Smooth muscle cell (in vitro differentiated cells): Measurements from ENCODE around the gene MTMR3. TPM values are rescaled to one million over a fixed set of nuclear protein-coding genes. Genes with fewer than 3 reads are reported as not detected.

Experiments used
- DNase-seq: peaks from one replicate; lab custom pipeline; 2025; ENCODE audit not compliant: unreplicated experiment; lab: John Stamatoyannopoulos, UW
- H2AFZ ChIP-seq: fragments of 200-600 bp; sonication (generic); 2 replicates; pipeline ENCODE4 v1.6.0; 2016; ENCODE audit warnings: antibody characterized with exemption, low read depth, mild to moderate bottlenecking
- H3F3A ChIP-seq: fragments of 200-600 bp; sonication (generic); 2 replicates; pipeline ENCODE4 v1.6.0; 2017; ENCODE audit warnings: antibody characterized with exemption, low read depth
- H3K27ac ChIP-seq: fragments of 200-600 bp; sonication (generic); 2 replicates; pipeline ENCODE4 v1.5.1; 2016; ENCODE audit warnings: low read depth, mild to moderate bottlenecking
- H3K27me3 ChIP-seq: fragments of 200-600 bp; sonication (generic); 2 replicates; pipeline ENCODE4 v1.6.1; 2016; ENCODE audit warnings: low read depth, mild to moderate bottlenecking
- H3K36me3 ChIP-seq: fragments of 200-600 bp; sonication (generic); 2 replicates; pipeline ENCODE4 v1.5.1; 2016; ENCODE audit warnings: low read depth
- H3K4me1 ChIP-seq: fragments of 200-600 bp; sonication (generic); 2 replicates; pipeline ENCODE4 v1.5.1; 2016; ENCODE audit warnings: low read depth
- H3K4me2 ChIP-seq: fragments of 200-600 bp; sonication (generic); 2 replicates; pipeline ENCODE4 v1.6.0; 2016; ENCODE audit warnings: mild to moderate bottlenecking
- H3K4me3 ChIP-seq: fragments of 200-600 bp; sonication (generic); 2 replicates; pipeline ENCODE4 v1.5.1; 2016; ENCODE audit warnings: mild to moderate bottlenecking
- H3K79me2 ChIP-seq: fragments of 200-600 bp; sonication (generic); 2 replicates; pipeline ENCODE4 v1.6.0; 2016; ENCODE audit warnings: low read depth, mild to moderate bottlenecking
- H3K9ac ChIP-seq: fragments of 200-600 bp; sonication (generic); 2 replicates; pipeline ENCODE4 v1.6.0; 2016; ENCODE audit warnings: low read depth
- H3K9me3 ChIP-seq: fragments of 200-600 bp; sonication (generic); replicated peaks from 2 replicates; pipeline ENCODE4 v1.5.1; 2016; ENCODE audit warnings: low read depth
- H4K20me1 ChIP-seq: fragments of 200-600 bp; sonication (generic); 2 replicates; pipeline ENCODE4 v1.6.0; 2016; ENCODE audit warnings: low read depth
- WGBS: methylation state at CpG from one replicate; pipeline ENCODE4 v1.1.7; 2016; ENCODE audit warnings: low lambda C conversion rate; 5-methylcytosine and 5-hydroxymethylcytosine counted together
- polyA plus RNA-seq: library from polyadenylated mRNA; unstranded; fragments of >200 nt; fragmentation: Nextera tagmentation; extraction: Ambion mirVana; gene quantifications from 2 replicates; pipeline ENCODE4 v1.2.1, GENCODE V29; 2016
- total RNA-seq: library from RNA; depleted of rRNA; stranded (reverse); fragments of >200 nt; gene quantifications from 2 replicates; pipeline ENCODE4 v1.2.3, GENCODE V29; 2014
- TF ChIP-seq, protein P1 (sequence below): fragments of 200-600 bp; sonication (generic); IDR thresholded peaks from 2 replicates; pipeline ENCODE4 v1.5.1; 2017; ENCODE audit warnings: borderline replicate concordance, mild to moderate bottlenecking, antibody characterized with exemption; ENCODE audit not compliant: insufficient read depth, poor library complexity, severe bottlenecking

Gene MTMR3
- total and polyA plus RNA-seq, 2 experiments from 2014 or later = 15.8 to 48.9 TPM

DNA sequence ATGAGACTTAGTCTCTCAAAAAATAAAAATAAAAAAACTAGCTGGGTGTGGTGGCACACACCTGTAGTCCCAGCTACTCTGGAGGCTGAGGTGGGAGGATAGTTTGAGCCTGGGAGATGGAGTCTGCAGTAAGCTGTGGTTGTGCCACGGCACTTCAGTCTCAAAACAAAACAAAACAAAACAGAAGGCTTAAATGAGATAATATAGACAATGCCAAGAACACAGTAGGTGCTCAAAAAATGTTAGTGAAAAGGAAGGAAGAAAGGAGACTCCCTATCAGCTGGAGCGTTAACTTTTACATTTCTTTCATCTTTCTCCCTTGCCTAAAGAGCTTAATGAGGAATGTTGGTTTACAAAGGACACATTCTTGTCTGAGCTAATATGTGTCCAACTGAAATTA lies 40.8 kb upstream of the MTMR3 start:
- Histone ChIP-seq H2AFZ (peak overlapping the region; percentile 69), H3K4me3 (no peak overlapping the region), H3K27ac (peak overlapping the region; percentile 99), H3K9me3 (no peaks in the 10 kb centered on the region), H3K79me2 (peaks cover 9% of the 10 kb centered on the region), H3K36me3 (no peaks in the 10 kb centered on the region), H4K20me1 (no peaks in the 10 kb centered on the region), H3K4me2 (peak overlapping the region; percentile 66), H3K9ac (peak overlapping the region; percentile 86), H3K27me3 (no peaks in the 10 kb centered on the region), H3K4me1 (peaks cover 11% of the 10 kb centered on the region), H3F3A (peaks cover 10% of the 10 kb centered on the region)
- DNase-seq = no peak
- WGBS = 50% methylated on average over 2 of the region's 2 CpGs
- TF ChIP-seq, protein P1, sequence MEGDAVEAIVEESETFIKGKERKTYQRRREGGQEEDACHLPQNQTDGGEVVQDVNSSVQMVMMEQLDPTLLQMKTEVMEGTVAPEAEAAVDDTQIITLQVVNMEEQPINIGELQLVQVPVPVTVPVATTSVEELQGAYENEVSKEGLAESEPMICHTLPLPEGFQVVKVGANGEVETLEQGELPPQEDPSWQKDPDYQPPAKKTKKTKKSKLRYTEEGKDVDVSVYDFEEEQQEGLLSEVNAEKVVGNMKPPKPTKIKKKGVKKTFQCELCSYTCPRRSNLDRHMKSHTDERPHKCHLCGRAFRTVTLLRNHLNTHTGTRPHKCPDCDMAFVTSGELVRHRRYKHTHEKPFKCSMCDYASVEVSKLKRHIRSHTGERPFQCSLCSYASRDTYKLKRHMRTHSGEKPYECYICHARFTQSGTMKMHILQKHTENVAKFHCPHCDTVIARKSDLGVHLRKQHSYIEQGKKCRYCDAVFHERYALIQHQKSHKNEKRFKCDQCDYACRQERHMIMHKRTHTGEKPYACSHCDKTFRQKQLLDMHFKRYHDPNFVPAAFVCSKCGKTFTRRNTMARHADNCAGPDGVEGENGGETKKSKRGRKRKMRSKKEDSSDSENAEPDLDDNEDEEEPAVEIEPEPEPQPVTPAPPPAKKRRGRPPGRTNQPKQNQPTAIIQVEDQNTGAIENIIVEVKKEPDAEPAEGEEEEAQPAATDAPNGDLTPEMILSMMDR = no peak

DNA sequence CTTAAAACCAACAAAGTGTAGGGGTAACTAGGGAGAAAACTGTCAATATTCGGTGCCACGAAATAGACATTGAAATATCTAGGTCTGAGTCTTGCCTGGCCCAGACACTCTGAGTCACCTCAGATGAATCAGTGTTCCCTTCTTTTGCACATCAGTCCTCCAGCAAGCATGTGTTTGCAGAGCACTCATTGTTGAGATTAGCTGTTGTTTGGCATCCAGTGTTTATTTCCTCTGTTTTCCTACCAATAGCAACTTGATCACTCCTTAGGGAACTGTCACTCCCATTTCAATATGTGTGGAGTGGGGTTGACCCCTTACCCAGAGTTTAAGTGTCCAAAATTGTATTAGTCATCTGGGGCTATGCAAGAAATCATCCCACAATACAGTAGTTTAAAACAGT lies 40.2 kb upstream of the MTMR3 start:
- 10% methylated on average over 2 of the region's 2 CpGs for WGBS
- Histone ChIP-seq H3K4me3 (no peak overlapping the region), H3K4me1 (peaks cover 7% of the 10 kb centered on the region), H4K20me1 (no peaks in the 10 kb centered on the region), H3K79me2 (peaks cover 3% of the 10 kb centered on the region), H3K4me2 (peak overlapping the region; percentile 66), H3K36me3 (no peaks in the 10 kb centered on the region), H3K27ac (peak overlapping the region; percentile 99), H3K9me3 (no peaks in the 10 kb centered on the region), H3K27me3 (no peaks in the 10 kb centered on the region), H3K9ac (peak overlapping the region; percentile 86), H3F3A (peaks cover 10% of the 10 kb centered on the region), H2AFZ (no peak overlapping the region)
- no peak for DNase-seq
- TF ChIP-seq, protein P1 = no peak

DNA sequence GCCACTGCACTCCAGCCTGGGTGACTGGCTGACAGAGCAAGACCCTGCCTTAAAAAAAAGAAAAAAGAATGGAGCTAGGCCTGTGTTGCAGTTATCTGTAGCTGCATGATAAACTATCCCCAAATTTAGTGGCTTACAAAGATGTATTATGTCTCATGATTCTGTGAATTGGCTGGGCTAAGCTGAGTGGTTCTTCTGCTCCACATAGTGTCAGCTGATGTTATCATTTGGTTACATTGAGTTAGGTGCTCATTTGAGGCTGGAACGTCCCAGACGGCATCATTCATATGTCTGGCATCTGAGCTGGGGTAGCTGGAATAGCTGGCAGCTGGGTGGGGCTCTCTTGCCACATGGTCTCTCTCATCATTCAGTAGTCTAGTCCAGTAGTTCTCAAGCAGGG lies 36.7 kb upstream of the MTMR3 start:
- no peak overlapping the region for H3K4me3 ChIP-seq
- H2AFZ ChIP-seq = no peak overlapping the region
- DNase-seq = no peak
- no peaks in the 10 kb centered on the region for H3K9me3 ChIP-seq
- no peaks in the 10 kb centered on the region for H3K79me2 ChIP-seq
- peaks cover 10% of the 10 kb centered on the region for H3F3A ChIP-seq
- TF ChIP-seq, protein P1 = no peak
- no peak overlapping the region for H3K9ac ChIP-seq
- H3K4me2 ChIP-seq = no peak overlapping the region
- H4K20me1 ChIP-seq = no peaks in the 10 kb centered on the region
- no peak overlapping the region for H3K27ac ChIP-seq
- no peaks in the 10 kb centered on the region for H3K36me3 ChIP-seq
- no peaks in the 10 kb centered on the region for H3K27me3 ChIP-seq
- WGBS = 91% methylated on average over 2 of the region's 2 CpGs
- H3K4me1 ChIP-seq = peaks cover 11% of the 10 kb centered on the region

DNA sequence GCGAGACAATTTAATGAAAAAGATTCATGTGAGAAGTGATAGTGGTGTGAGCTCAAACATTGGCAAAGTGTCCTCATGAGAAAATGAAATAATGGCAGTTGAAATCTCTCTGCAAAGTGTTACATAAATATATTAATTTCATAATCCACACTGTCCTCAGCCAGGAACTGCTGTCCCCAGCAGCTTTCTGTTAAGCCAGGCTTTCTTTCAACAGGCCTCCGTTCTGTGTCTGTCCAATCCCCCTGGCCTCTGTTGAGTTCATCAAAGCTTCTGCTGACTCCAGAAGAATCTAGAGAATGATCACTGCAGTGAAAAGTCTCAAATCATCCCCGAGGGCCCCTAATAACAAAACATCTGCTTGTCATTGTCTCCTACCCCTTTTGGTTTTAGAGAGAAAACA lies 34.9 kb upstream of the MTMR3 start:
- Histone ChIP-seq H3K9ac (peak overlapping the region; percentile 1), H3K4me1 (peaks cover 4% of the 10 kb centered on the region), H3K27me3 (no peaks in the 10 kb centered on the region), H3K4me3 (no peak overlapping the region), H2AFZ (peak overlapping the region; percentile 64), H3K36me3 (no peaks in the 10 kb centered on the region), H3F3A (no peaks in the 10 kb centered on the region), H3K79me2 (no peaks in the 10 kb centered on the region), H3K9me3 (no peaks in the 10 kb centered on the region), H3K4me2 (peak overlapping the region; percentile 21), H3K27ac (peak overlapping the region; percentile 36), H4K20me1 (no peaks in the 10 kb centered on the region)
- WGBS = 30% methylated on average over 3 of the region's 3 CpGs
- TF ChIP-seq, protein P1 = no peak
- no peak for DNase-seq
